HCT116 (cell line): ENCODE results near the gene ZNF239. TPM values are rescaled to one million over a fixed set of nuclear protein-coding genes. Genes with fewer than 3 reads are reported as not detected.

Experiments
- ATAC-seq: fragments of 200-7000 bp; cut with Tn5 transposase; 2 replicates; pipeline ENCODE4 v1.9.1; 2020; ENCODE audit warnings: mild to moderate bottlenecking, moderate library complexity
- BruUV-seq: library from RNA; stranded (reverse); fragments of 400-500 nt; replicated peaks from 2 replicates; lab custom pipeline; 2021; lab: Mats Ljungman, UMichigan
- CTCF ChIA-PET: fragments of 300-600 bp; sonication (Branson Sonifier 250); formaldehyde crosslinking; loops from one replicate; lab custom pipeline; 2021; ENCODE audit warnings: antibody characterized with exemption; lab: Charles Lee
- POLR2A ChIA-PET: fragments of 300-600, 350-600 bp; sonication (Branson Sonifier 250); formaldehyde crosslinking; loops from one replicate; lab custom pipeline; 2021; ENCODE audit warnings: antibody characterized with exemption; lab: Charles Lee
- RAD21 ChIA-PET, 2 experiments: fragments of 300-600 bp; sonication (Branson Sonifier 250); formaldehyde crosslinking; loops; one replicate each; lab custom pipeline; 2023; ENCODE audit warnings: low total read pairs in 2 of 2; ENCODE audit not compliant: uncharacterized antibody in 2 of 2, unreplicated experiment in 2 of 2, low non-redundant PET in 1 of 2; lab: Charles Lee
- DNase-seq: peaks from one replicate; pipeline ENCODE4 v3.0.0-alpha.2; 2010; ENCODE audit warnings: low read depth, low spot score
- H2AFZ ChIP-seq: fragments of 200-600 bp; shearing (Covaris generic), sonication (generic); 2 replicates; pipeline ENCODE4 v1.6.1; 2017; ENCODE audit warnings: low read depth, mixed run types, mixed read lengths, antibody characterized with exemption, low read length; ENCODE audit not compliant: poor library complexity, severe bottlenecking
- H3K27ac ChIP-seq: 2 replicates; pipeline ENCODE4 v1.5.1; 2012; ENCODE audit warnings: low read depth, low read length
- H3K27me3 ChIP-seq: fragments of 200-600 bp; sonication (generic); 2 replicates; pipeline ENCODE4 v1.6.1; 2016; ENCODE audit warnings: mixed run types, low read length, mixed read lengths; ENCODE audit not compliant: insufficient read depth
- H3K36me3 ChIP-seq, 2 experiments: fragments of 200-500 bp in 1 of 2; fragments of 200-600 bp in 1 of 2; sonication (Bioruptor generic) in 1 of 2; sonication (generic) in 1 of 2; 2 replicates each; pipeline versions ENCODE4 v1.5.1 to v1.6.1; 2014 to 2016; ENCODE audit warnings: low read length in 2 of 2, inconsistent platforms in 1 of 2, mixed read lengths in 1 of 2, mixed run types in 1 of 2; ENCODE audit not compliant: insufficient read depth in 2 of 2, control insufficient read depth in 1 of 2
- H3K4me1 ChIP-seq, 2 experiments: fragments of 200-600 bp in 1 of 2; sonication (generic) in 1 of 2; 2 replicates each; pipeline versions ENCODE4 v1.5.1 to v1.6.1; 2012 to 2017; ENCODE audit warnings: low read length in 2 of 2, inconsistent platforms in 1 of 2, mild to moderate bottlenecking in 1 of 2, mixed read lengths in 1 of 2, mixed run types in 1 of 2, moderate library complexity in 1 of 2; ENCODE audit not compliant: insufficient read depth in 2 of 2, control insufficient read depth in 1 of 2
- H3K4me2 ChIP-seq: fragments of 200-600 bp; sonication (generic); 2 replicates; pipeline ENCODE4 v1.6.1; 2017; ENCODE audit warnings: mixed run types, low read length, mixed read lengths
- H3K4me3 ChIP-seq, 2 experiments: fragments of 200-600 bp in 1 of 2; sonication (generic) in 1 of 2; replicated peaks in 1 of 2; 2 replicates each; pipeline ENCODE4 v1.5.1; 2011 to 2016; ENCODE audit warnings: low read length in 2 of 2, control low read depth in 1 of 2, low read depth in 1 of 2, mild to moderate bottlenecking in 1 of 2, mixed read lengths in 1 of 2, mixed run types in 1 of 2
- H3K79me2 ChIP-seq: fragments of 200-600 bp; sonication (generic); 2 replicates; pipeline ENCODE4 v1.6.1; 2017; ENCODE audit warnings: mild to moderate bottlenecking, mixed run types, low read length, moderate library complexity, mixed read lengths; ENCODE audit not compliant: insufficient read depth
- H3K9ac ChIP-seq: fragments of 200-600 bp; sonication (generic); 2 replicates; pipeline ENCODE4 v1.6.1; 2016; ENCODE audit warnings: low read length, mixed read lengths
- H3K9me2 ChIP-seq: fragments of 200-600 bp; sonication (generic), shearing (Covaris generic); 2 replicates; pipeline ENCODE4 v1.6.1; 2017; ENCODE audit warnings: mixed run types, mild to moderate bottlenecking, moderate library complexity; ENCODE audit not compliant: insufficient read depth
- H3K9me3 ChIP-seq, 2 experiments: fragments of 200-500 bp in 1 of 2; fragments of 200-600 bp in 1 of 2; sonication (Bioruptor generic) in 1 of 2; sonication (generic) in 1 of 2; 2 replicates each; pipeline ENCODE4 v1.6.1; 2014 to 2017; ENCODE audit warnings: low read length in 2 of 2, mixed read lengths in 2 of 2, inconsistent platforms in 1 of 2, low read depth in 1 of 2, mild to moderate bottlenecking in 1 of 2, mixed run types in 1 of 2, moderate library complexity in 1 of 2; ENCODE audit not compliant: control insufficient read depth in 1 of 2, insufficient read depth in 1 of 2
- H4K20me1 ChIP-seq: fragments of 200-600 bp; sonication (generic), shearing (Covaris generic); 2 replicates; pipeline ENCODE4 v1.6.1; 2017; ENCODE audit warnings: mixed run types, mild to moderate bottlenecking, moderate library complexity; ENCODE audit not compliant: insufficient read depth
- EGR1 ChIP-seq: IDR thresholded peaks from 2 replicates; pipeline ENCODE4 v1.6.1; 2012; ENCODE audit warnings: low read depth
- ELF1 ChIP-seq: IDR thresholded peaks from 2 replicates; pipeline ENCODE4 v1.6.1; 2012; ENCODE audit warnings: low read depth, borderline replicate concordance
- EZH2phosphoT487 ChIP-seq: fragments of 200-600 bp; IDR thresholded peaks from 2 replicates; pipeline ENCODE4 v1.6.1; 2018; ENCODE audit warnings: antibody characterized with exemption, borderline replicate concordance
- JUND ChIP-seq: IDR thresholded peaks from 2 replicates; pipeline ENCODE4 v1.6.1; 2012
- REST ChIP-seq: IDR thresholded peaks from 2 replicates; pipeline ENCODE4 v1.6.1; 2012; ENCODE audit warnings: low read depth
- SP1 ChIP-seq: IDR thresholded peaks from 2 replicates; pipeline ENCODE4 v1.6.1; 2012; ENCODE audit warnings: low read depth
- SRF ChIP-seq: IDR thresholded peaks from 2 replicates; pipeline ENCODE4 v1.6.1; 2012; ENCODE audit warnings: low read depth
- TCF7L2 ChIP-seq: IDR thresholded peaks from 2 replicates; pipeline ENCODE4 v1.7.0; 2011; ENCODE audit warnings: borderline replicate concordance, inconsistent platforms; ENCODE audit not compliant: insufficient read depth, insufficient read length; ENCODE audit errors: extremely low read depth
- YY1 ChIP-seq: IDR thresholded peaks from 2 replicates; pipeline ENCODE4 v1.6.1; 2011; ENCODE audit warnings: low read length, low read depth, moderate library complexity, mild to moderate bottlenecking; ENCODE audit not compliant: insufficient replicate concordance; ENCODE audit errors: extremely low read depth
- ZBTB33 ChIP-seq: IDR thresholded peaks from 2 replicates; pipeline ENCODE4 v1.6.1; 2011; ENCODE audit warnings: mild to moderate bottlenecking, low read length, moderate library complexity; ENCODE audit not compliant: insufficient replicate concordance; ENCODE audit errors: extremely low read depth
- ZFX ChIP-seq: fragments of 450-650 bp; IDR thresholded peaks from 2 replicates; pipeline ENCODE4 v1.6.1; 2017
- ZNF274 ChIP-seq: fragments of 200-500 bp; sonication (Bioruptor generic); IDR thresholded peaks from 2 replicates; pipeline ENCODE4 v1.6.1; 2014; ENCODE audit warnings: mild to moderate bottlenecking, low read depth, low read length, inconsistent platforms
- intact Hi-C: fragments of 100-400 bp; cut with micrococcal nuclease; formaldehyde crosslinking; loops from 2 replicates; pipeline ENCODE4 v1.10.0; 2022
- total RNA-seq: library from RNA; stranded (reverse); gene quantifications from one replicate; pipeline ENCODE4 v1.2.1, GENCODE V29; 2021; ENCODE audit not compliant: unreplicated experiment

ZNF239 gene
- total RNA-seq, 1 experiment from 2014 or later, result 4.4 TPM

GRCh38 chr10:43570971-43571370 is 3.4 kb downstream of the ZNF239 start:
- no peak for ATAC-seq
- intact Hi-C loops, result loop anchor here (2.0 kb wide), 1 partner anchor 20 kb away; no protein-coding TSS in a partner anchor
- H3K4me3 ChIP-seq, result no peak overlapping the region
- H3K27ac ChIP-seq, result no peak overlapping the region
- no peak for TF ChIP-seq JUND
- no peak for TF ChIP-seq ZBTB33
- no peak for TF ChIP-seq ZNF274
- no peak for TF ChIP-seq REST
- no peak for TF ChIP-seq ZFX
- TF ChIP-seq YY1, result no peak
- no peak for TF ChIP-seq TCF7L2
- no peak for TF ChIP-seq SRF
- TF ChIP-seq EGR1, result no peak
- no peak for TF ChIP-seq SP1
- TF ChIP-seq EZH2phosphoT487, result no peak
- no peak for TF ChIP-seq ELF1
- BruUV-seq, result no TSS peak
- no peaks in the 10 kb centered on the region; a peak in 1 of 4 replicates for H3K36me3 ChIP-seq
- no peak overlapping the region for H2AFZ ChIP-seq
- peaks cover 2 to 17% of the 10 kb centered on the region in 2 experiments; a peak in 2 of 4 replicates for H3K4me1 ChIP-seq
- H3K9me3 ChIP-seq, result no peaks in the 10 kb centered on the region
- no peaks in the 10 kb centered on the region; the same call in 1 of the 2 replicates for H3K79me2 ChIP-seq
- DNase-seq, result no peak
- H3K27me3 ChIP-seq, result no peaks in the 10 kb centered on the region
- POLR2A ChIA-PET, result no interaction called here
- H3K9ac ChIP-seq, result no peak overlapping the region
- CTCF ChIA-PET, result no interaction called here
- no peak overlapping the region for H3K4me2 ChIP-seq
- no peaks in the 10 kb centered on the region for H3K9me2 ChIP-seq
- H4K20me1 ChIP-seq, result no peaks in the 10 kb centered on the region
- RAD21 ChIA-PET, result no interaction called here
